HEK293T (cell line): ENCODE data around the gene ANKRD44.

Experiments
- BHLHE40 ChIP-seq: fragments of 450-650 bp; IDR thresholded peaks from 2 replicates; pipeline ENCODE4 v1.6.1; 2016; ENCODE audit warnings: mild to moderate bottlenecking, moderate library complexity, borderline replicate concordance
- CTBP1 ChIP-seq: fragments of 450-650 bp; IDR thresholded peaks from 2 replicates; pipeline ENCODE4 v1.6.1; 2016; ENCODE audit warnings: borderline replicate concordance
- NFRKB ChIP-seq: fragments of 450-650 bp; IDR thresholded peaks from 2 replicates; pipeline ENCODE4 v1.6.1; 2016; ENCODE audit warnings: mild to moderate bottlenecking, moderate library complexity
- TARDBP ChIP-seq: fragments of 450-650 bp; IDR thresholded peaks from 2 replicates; pipeline ENCODE4 v1.6.1; 2016

DNA sequence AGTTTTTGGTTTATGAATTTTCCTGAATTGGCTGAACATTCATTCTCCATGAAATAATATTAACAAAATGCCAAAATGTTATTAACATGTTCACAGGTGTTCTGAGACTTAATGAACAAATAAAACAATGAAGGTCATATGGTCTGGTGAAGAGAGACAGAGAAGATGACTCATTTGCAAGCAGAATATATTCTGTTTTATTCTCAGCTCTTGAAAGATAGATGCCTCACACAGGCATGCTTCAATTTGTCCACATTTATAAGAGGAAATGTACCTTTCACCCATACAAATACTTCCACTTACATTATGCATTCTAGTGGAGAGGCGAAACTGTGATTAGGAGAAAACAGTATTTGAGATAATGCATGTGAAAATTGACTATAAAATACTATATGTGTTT, 308.7 kb downstream of the ANKRD44 start:
- TF ChIP-seq BHLHE40 (no peak), TARDBP (no peak), NFRKB (no peak), CTBP1 (no peak)
